Tibial nerve (tissue), 3 donors: ENCODE measurements around the gene SRPK2.
"Not testable (repeated sequence)": the region's sequence is repeated elsewhere in the genome, so short reads cannot be mapped to it uniquely, and the experiment has no call there.

Experiments
- POLR2A ChIP-seq, 2 donors: fragments of 450-650 bp; IDR thresholded peaks; one replicate each; pipeline ENCODE4 v1.6.1; 2017; ENCODE audit warnings: antibody characterized with exemption in 2 of 2, mild to moderate bottlenecking in 2 of 2, moderate library complexity in 2 of 2
- TF ChIP-seq, protein P1 (sequence below), 5 experiments: fragments of 200-600 bp in 3 of 5; fragments of 450-650 bp in 2 of 5; sonication (generic) in 3 of 5; IDR thresholded peaks; one replicate each; pipeline ENCODE4 v1.5.1; 2016 to 2019; ENCODE audit warnings: antibody characterized with exemption in 5 of 5, mild to moderate bottlenecking in 3 of 5, moderate library complexity in 2 of 5

DNA sequence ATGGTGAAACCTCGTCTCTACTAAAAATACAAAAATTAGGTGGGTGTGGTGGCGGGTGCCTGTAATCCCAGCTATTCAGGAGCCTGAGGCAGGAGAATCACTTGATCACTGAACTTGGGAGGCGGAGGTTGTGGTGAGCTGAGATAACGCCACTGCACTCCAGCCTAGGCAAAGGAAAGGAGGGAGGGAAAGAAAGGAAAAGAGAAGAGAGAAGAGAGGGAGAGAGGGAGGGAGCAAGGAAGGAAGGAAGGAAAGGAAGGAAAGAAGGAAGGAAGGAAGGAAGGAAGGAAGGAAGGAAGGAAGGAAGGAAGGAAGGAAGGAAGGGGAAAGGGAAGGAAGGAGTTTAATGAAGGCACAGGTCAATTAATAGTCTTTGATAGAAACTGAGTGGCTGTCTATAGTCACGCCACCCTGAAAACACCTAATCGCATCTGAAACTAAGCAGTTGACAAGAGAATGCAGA is 155.9 kb downstream of the SRPK2 start:
- TF ChIP-seq, protein P1, sequence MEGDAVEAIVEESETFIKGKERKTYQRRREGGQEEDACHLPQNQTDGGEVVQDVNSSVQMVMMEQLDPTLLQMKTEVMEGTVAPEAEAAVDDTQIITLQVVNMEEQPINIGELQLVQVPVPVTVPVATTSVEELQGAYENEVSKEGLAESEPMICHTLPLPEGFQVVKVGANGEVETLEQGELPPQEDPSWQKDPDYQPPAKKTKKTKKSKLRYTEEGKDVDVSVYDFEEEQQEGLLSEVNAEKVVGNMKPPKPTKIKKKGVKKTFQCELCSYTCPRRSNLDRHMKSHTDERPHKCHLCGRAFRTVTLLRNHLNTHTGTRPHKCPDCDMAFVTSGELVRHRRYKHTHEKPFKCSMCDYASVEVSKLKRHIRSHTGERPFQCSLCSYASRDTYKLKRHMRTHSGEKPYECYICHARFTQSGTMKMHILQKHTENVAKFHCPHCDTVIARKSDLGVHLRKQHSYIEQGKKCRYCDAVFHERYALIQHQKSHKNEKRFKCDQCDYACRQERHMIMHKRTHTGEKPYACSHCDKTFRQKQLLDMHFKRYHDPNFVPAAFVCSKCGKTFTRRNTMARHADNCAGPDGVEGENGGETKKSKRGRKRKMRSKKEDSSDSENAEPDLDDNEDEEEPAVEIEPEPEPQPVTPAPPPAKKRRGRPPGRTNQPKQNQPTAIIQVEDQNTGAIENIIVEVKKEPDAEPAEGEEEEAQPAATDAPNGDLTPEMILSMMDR (IDR thresholded peaks at IDR 0.05): not testable (repeated sequence)
- TF ChIP-seq POLR2A (IDR thresholded peaks at IDR 0.05): not testable (repeated sequence)
